ENCODE results near the gene AZGP1.
"Not testable (repeated sequence)": the region's sequence is repeated elsewhere in the genome, so short reads cannot be mapped to it uniquely, and the experiment has no call there.

The AZGP1 gene

GRCh38 chr7:99975782-99976521 is at the start of gene AZGP1:
TSS of gene AZGP1 (minus strand) at chr7:99976031. CDS start at chr7:99976020, 11 bp downstream.
- DNase-seq (ENCODE audit: low read depth in 2 of 2), result no peak

GRCh38 chr7:100024020-100024619 is 48.3 kb upstream of the AZGP1 start:
- no peak for DNase-seq (ENCODE audit: low read depth in 2 of 2)

- DNase-seq (ENCODE audit: low read depth in 2 of 2), result no peak
Observed at GRCh38 chr7:100023526-100023925, 47.7 kb upstream of the AZGP1 start.

- DNase-seq (ENCODE audit: low read depth in 2 of 2), result no peak
Observed at GRCh38 chr7:100022621-100023020, 46.8 kb upstream of the AZGP1 start.

GRCh38 chr7:100021297-100021696 is 45.5 kb upstream of the AZGP1 start:
- no peak for DNase-seq (ENCODE audit: low read depth in 2 of 2)

GRCh38 chr7:100019908-100020307 is 44.1 kb upstream of the AZGP1 start:
- no peak for DNase-seq (ENCODE audit: low read depth in 2 of 2)

GRCh38 chr7:100017875-100018274 is 42.0 kb upstream of the AZGP1 start:
- DNase-seq (ENCODE audit: low read depth in 2 of 2), result no peak

- DNase-seq (ENCODE audit: low read depth in 2 of 2), result no peak
Observed at GRCh38 chr7:100017300-100017699, 41.5 kb upstream of the AZGP1 start.

GRCh38 chr7:100016215-100016901 is 40.5 kb upstream of the AZGP1 start:
- DNase-seq (ENCODE audit: low read depth in 2 of 2), result no peak

- DNase-seq (ENCODE audit: low read depth in 2 of 2), result peak; percentile 72 to 77
Observed at GRCh38 chr7:100015232-100016214, 39.7 kb upstream of the AZGP1 start, which contains the start of gene ZKSCAN1. TSS of gene ZKSCAN1 (plus strand) at chr7:100015596. CDS start at chr7:100023507, 7,911 bp downstream.

GRCh38 chr7:100013328-100013676 is 37.5 kb upstream of the AZGP1 start:
- no peak for DNase-seq (ENCODE audit: low read depth in 2 of 2)

- not testable (repeated sequence) for DNase-seq (ENCODE audit: low read depth in 2 of 2)
Observed at GRCh38 chr7:100012385-100013327, 36.8 kb upstream of the AZGP1 start.

- no peak for DNase-seq (ENCODE audit: low read depth in 2 of 2)
Observed at GRCh38 chr7:100011516-100011915, 35.7 kb upstream of the AZGP1 start.

- no peak for DNase-seq (ENCODE audit: low read depth in 2 of 2)
Observed at GRCh38 chr7:100010901-100011300, 35.1 kb upstream of the AZGP1 start.

GRCh38 chr7:100009952-100010351 is 34.1 kb upstream of the AZGP1 start:
- not testable (repeated sequence) for DNase-seq (ENCODE audit: low read depth in 2 of 2)

GRCh38 chr7:100008525-100008924 is 32.7 kb upstream of the AZGP1 start:
- DNase-seq (ENCODE audit: low read depth in 2 of 2), result no peak

GRCh38 chr7:100007887-100008286 is 32.1 kb upstream of the AZGP1 start:
- no peak for DNase-seq (ENCODE audit: low read depth in 2 of 2)

- no peak for DNase-seq (ENCODE audit: low read depth in 2 of 2)
Observed at GRCh38 chr7:100003711-100004661, 28.2 kb upstream of the AZGP1 start.

- DNase-seq (ENCODE audit: low read depth in 2 of 2), result no peak
Observed at GRCh38 chr7:100000239-100000638, 24.4 kb upstream of the AZGP1 start.
